HEK293 (cell line): ENCODE results near the gene PRRC2B.
A peak's percentile ranks its signal among the peaks of the same experiment; 100 is the strongest.

ENCODE experiments used
- CTCF ChIA-PET: fragments of 350-600 bp; formaldehyde crosslinking; extraction: SDS; loops from one replicate; lab custom pipeline; 2021; ENCODE audit warnings: antibody characterized with exemption; lab: Yijun Ruan, JAX
- POLR2A ChIA-PET: fragments of 300-600 bp; formaldehyde crosslinking; extraction: SDS; loops from one replicate; lab custom pipeline; 2020; ENCODE audit warnings: antibody characterized with exemption, inconsistent platforms; lab: Yijun Ruan, JAX
- H3K27ac ChIP-seq: fragments of 200-500 bp; sonication (Bioruptor generic); 2 replicates; pipeline ENCODE4 v1.5.1; 2014; ENCODE audit warnings: low read depth, low read length, control low read depth, inconsistent platforms; ENCODE audit errors: extremely low read depth
- H3K36me3 ChIP-seq, 2 experiments: fragments of 200-500 bp in 1 of 2; sonication (Bioruptor generic) in 1 of 2; 1 replicate in 1 of 2; 2 replicates in 1 of 2; pipeline ENCODE4 v1.5.1; 2014 to 2017; ENCODE audit warnings: inconsistent platforms in 2 of 2, low read length in 2 of 2; ENCODE audit not compliant: control insufficient read depth in 2 of 2, insufficient read depth in 1 of 2
- H3K4me1 ChIP-seq: fragments of 200-500 bp; sonication (Bioruptor generic); 2 replicates; pipeline ENCODE4 v1.5.1; 2014; ENCODE audit warnings: mild to moderate bottlenecking, low read length, inconsistent platforms; ENCODE audit not compliant: control insufficient read depth, insufficient read depth
- H3K4me3 ChIP-seq: 2 replicates; pipeline ENCODE4 v1.5.1; 2011; ENCODE audit warnings: low read depth, mild to moderate bottlenecking, control low read depth, low read length, moderate library complexity
- H3K9me3 ChIP-seq: fragments of 200-500 bp; sonication (Bioruptor generic); 2 replicates; pipeline ENCODE4 v1.5.1; 2014; ENCODE audit warnings: low read depth, low read length, inconsistent platforms; ENCODE audit not compliant: control insufficient read depth, insufficient read depth
- ELK4 ChIP-seq: IDR thresholded peaks from 2 replicates; pipeline ENCODE4 v1.6.1; 2011; ENCODE audit warnings: mild to moderate bottlenecking, low read depth, low read length, borderline replicate concordance
- GLIS2 ChIP-seq: fragments of 450-650 bp; formaldehyde crosslinking; IDR thresholded peaks from 2 replicates; pipeline ENCODE4 v1.5.1; 2016; ENCODE audit warnings: missing biosample characterization, missing genetic modification characterization
- PRDM10 ChIP-seq: fragments of 450-650 bp; formaldehyde crosslinking; IDR thresholded peaks from 2 replicates; pipeline ENCODE4 v1.5.1; 2016; ENCODE audit warnings: missing biosample characterization, missing genetic modification characterization
- ZBTB20 ChIP-seq: fragments of 450-650 bp; formaldehyde crosslinking; IDR thresholded peaks from 2 replicates; pipeline ENCODE4 v1.5.1; 2016; ENCODE audit warnings: missing biosample characterization, missing genetic modification characterization
- ZBTB21 ChIP-seq: fragments of 450-650 bp; formaldehyde crosslinking; IDR thresholded peaks from 2 replicates; pipeline ENCODE4 v1.5.1; 2017; ENCODE audit warnings: missing biosample characterization, missing genetic modification characterization
- ZBTB6 ChIP-seq: fragments of 450-650 bp; formaldehyde crosslinking; IDR thresholded peaks from 2 replicates; pipeline ENCODE4 v1.5.1; 2017; ENCODE audit warnings: missing biosample characterization, missing genetic modification characterization
- ZFP3 ChIP-seq: fragments of 450-650 bp; formaldehyde crosslinking; IDR thresholded peaks from 2 replicates; pipeline ENCODE4 v1.5.1; 2016; ENCODE audit warnings: low read depth, missing biosample characterization, missing genetic modification characterization
- ZNF121 ChIP-seq: fragments of 450-650 bp; formaldehyde crosslinking; IDR thresholded peaks from 2 replicates; pipeline ENCODE4 v1.5.1; 2016; ENCODE audit warnings: missing biosample characterization, missing genetic modification characterization
- ZNF341 ChIP-seq: fragments of 450-650 bp; formaldehyde crosslinking; IDR thresholded peaks from 2 replicates; pipeline ENCODE4; 2016; ENCODE audit warnings: low read depth, missing biosample characterization, missing genetic modification characterization
- ZNF433 ChIP-seq: fragments of 450-650 bp; formaldehyde crosslinking; IDR thresholded peaks from 2 replicates; pipeline ENCODE4 v1.5.1; 2016; ENCODE audit warnings: missing biosample characterization, missing genetic modification characterization, low read depth
- ZNF560 ChIP-seq: fragments of 450-650 bp; formaldehyde crosslinking; IDR thresholded peaks from 2 replicates; pipeline ENCODE4 v1.5.1; 2017; ENCODE audit warnings: missing biosample characterization, missing genetic modification characterization, borderline replicate concordance
- ZNF654 ChIP-seq: fragments of 450-650 bp; formaldehyde crosslinking; IDR thresholded peaks from 2 replicates; pipeline ENCODE4 v1.5.1; 2016; ENCODE audit warnings: low read depth, missing biosample characterization, missing genetic modification characterization
- ZNF692 ChIP-seq: fragments of 450-650 bp; formaldehyde crosslinking; IDR thresholded peaks from 2 replicates; pipeline ENCODE4 v1.5.1; 2016; ENCODE audit warnings: missing biosample characterization, missing genetic modification characterization
- ZNF701 ChIP-seq: fragments of 450-650 bp; formaldehyde crosslinking; IDR thresholded peaks from 2 replicates; pipeline ENCODE4 v1.5.1; 2016; ENCODE audit warnings: missing biosample characterization, missing genetic modification characterization
- ZNF837 ChIP-seq: fragments of 450-650 bp; formaldehyde crosslinking; IDR thresholded peaks from 2 replicates; pipeline ENCODE4 v1.5.1; 2016; ENCODE audit warnings: missing biosample characterization, missing genetic modification characterization
- ZSCAN23 ChIP-seq: fragments of 450-650 bp; formaldehyde crosslinking; IDR thresholded peaks from 2 replicates; pipeline ENCODE4 v1.5.1; 2016; ENCODE audit warnings: missing biosample characterization, missing genetic modification characterization
- TF ChIP-seq, protein P1 (sequence below): fragments of 450-650 bp; formaldehyde crosslinking; IDR thresholded peaks from 2 replicates; pipeline ENCODE4 v1.5.1; 2016; ENCODE audit warnings: missing biosample characterization, missing genetic modification characterization
- TF ChIP-seq, protein P2 (sequence below): fragments of 450-650 bp; formaldehyde crosslinking; IDR thresholded peaks from 2 replicates; pipeline ENCODE4 v1.5.1; 2016; ENCODE audit warnings: missing biosample characterization, missing genetic modification characterization
- TF ChIP-seq, protein P3 (sequence below): fragments of 450-650 bp; formaldehyde crosslinking; IDR thresholded peaks from 2 replicates; pipeline ENCODE4 v1.5.1; 2016; ENCODE audit warnings: missing biosample characterization, missing genetic modification characterization, low read depth

Gene PRRC2B

GRCh38 chr9:131520503-131520902 lies 126.6 kb downstream of the PRRC2B start:
- peaks cover 12 to 99% of the 10 kb centered on the region in 2 experiments for H3K36me3 ChIP-seq
- CTCF ChIA-PET: interaction anchor here (0.6 to 1.3 kb wide), 2 partner anchors 16 to 171 kb away, joined by 3 read pairs; no protein-coding TSS in a partner anchor

GRCh38 chr9:131521203-131521602 lies 127.3 kb downstream of the PRRC2B start:
- Histone ChIP-seq H3K9me3 (no peaks in the 10 kb centered on the region), H3K4me1 (no peaks in the 10 kb centered on the region), H3K36me3 (peaks cover 14 to 99% of the 10 kb centered on the region in 2 experiments), H3K4me3 (no peak overlapping the region), H3K27ac (no peak overlapping the region)
- TF ChIP-seq ZBTB20 (tag by site-specific recombination) (no peak), ZNF121 (tag by site-specific recombination) (peak; percentile 68)
- ChIA-PET CTCF (no interaction called here), POLR2A (no interaction called here)

More at GRCh38 chr9:131520503-131520902, 126.6 kb downstream of the PRRC2B start:
- Histone ChIP-seq H3K27ac (no peak overlapping the region), H3K9me3 (no peaks in the 10 kb centered on the region), H3K4me1 (no peaks in the 10 kb centered on the region), H3K4me3 (no peak overlapping the region)
- TF ChIP-seq PRDM10 (tag by site-specific recombination) (no peak), ZNF433 (no peak), ZNF654 (no peak), ZNF701 (tag by site-specific recombination) (no peak)
- TF ChIP-seq, protein P1, sequence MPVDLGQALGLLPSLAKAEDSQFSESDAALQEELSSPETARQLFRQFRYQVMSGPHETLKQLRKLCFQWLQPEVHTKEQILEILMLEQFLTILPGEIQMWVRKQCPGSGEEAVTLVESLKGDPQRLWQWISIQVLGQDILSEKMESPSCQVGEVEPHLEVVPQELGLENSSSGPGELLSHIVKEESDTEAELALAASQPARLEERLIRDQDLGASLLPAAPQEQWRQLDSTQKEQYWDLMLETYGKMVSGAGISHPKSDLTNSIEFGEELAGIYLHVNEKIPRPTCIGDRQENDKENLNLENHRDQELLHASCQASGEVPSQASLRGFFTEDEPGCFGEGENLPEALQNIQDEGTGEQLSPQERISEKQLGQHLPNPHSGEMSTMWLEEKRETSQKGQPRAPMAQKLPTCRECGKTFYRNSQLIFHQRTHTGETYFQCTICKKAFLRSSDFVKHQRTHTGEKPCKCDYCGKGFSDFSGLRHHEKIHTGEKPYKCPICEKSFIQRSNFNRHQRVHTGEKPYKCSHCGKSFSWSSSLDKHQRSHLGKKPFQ (tag by site-specific recombination): no peak
- TF ChIP-seq, protein P2, sequence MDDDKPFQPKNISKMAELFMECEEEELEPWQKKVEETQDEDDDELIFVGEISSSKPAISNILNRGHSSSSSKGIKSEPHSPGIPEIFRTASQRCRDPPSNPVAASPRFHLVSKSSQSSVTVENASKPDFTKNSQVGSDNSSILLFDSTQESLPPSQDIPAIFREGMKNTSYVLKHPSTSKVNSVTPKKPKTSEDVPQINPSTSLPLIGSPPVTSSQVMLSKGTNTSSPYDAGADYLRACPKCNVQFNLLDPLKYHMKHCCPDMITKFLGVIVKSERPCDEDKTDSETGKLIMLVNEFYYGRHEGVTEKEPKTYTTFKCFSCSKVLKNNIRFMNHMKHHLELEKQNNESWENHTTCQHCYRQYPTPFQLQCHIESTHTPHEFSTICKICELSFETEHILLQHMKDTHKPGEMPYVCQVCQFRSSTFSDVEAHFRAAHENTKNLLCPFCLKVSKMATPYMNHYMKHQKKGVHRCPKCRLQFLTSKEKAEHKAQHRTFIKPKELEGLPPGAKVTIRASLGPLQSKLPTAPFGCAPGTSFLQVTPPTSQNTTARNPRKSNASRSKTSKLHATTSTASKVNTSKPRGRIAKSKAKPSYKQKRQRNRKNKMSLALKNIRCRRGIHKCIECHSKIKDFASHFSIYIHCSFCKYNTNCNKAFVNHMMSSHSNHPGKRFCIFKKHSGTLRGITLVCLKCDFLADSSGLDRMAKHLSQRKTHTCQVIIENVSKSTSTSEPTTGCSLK (tag by site-specific recombination): no peak
- TF ChIP-seq, protein P3, sequence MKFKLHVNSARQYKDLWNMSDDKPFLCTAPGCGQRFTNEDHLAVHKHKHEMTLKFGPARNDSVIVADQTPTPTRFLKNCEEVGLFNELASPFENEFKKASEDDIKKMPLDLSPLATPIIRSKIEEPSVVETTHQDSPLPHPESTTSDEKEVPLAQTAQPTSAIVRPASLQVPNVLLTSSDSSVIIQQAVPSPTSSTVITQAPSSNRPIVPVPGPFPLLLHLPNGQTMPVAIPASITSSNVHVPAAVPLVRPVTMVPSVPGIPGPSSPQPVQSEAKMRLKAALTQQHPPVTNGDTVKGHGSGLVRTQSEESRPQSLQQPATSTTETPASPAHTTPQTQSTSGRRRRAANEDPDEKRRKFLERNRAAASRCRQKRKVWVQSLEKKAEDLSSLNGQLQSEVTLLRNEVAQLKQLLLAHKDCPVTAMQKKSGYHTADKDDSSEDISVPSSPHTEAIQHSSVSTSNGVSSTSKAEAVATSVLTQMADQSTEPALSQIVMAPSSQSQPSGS (tag by site-specific recombination): no peak
- POLR2A ChIA-PET: no interaction called here

GRCh38 chr9:131521822-131522221 lies 127.9 kb downstream of the PRRC2B start:
- H3K4me3 ChIP-seq: no peak overlapping the region
- peaks cover 14 to 99% of the 10 kb centered on the region in 2 experiments for H3K36me3 ChIP-seq
- no peaks in the 10 kb centered on the region for H3K4me1 ChIP-seq
- H3K27ac ChIP-seq: no peak overlapping the region
- ChIA-PET CTCF (no interaction called here), POLR2A (no interaction called here)
- H3K9me3 ChIP-seq: no peaks in the 10 kb centered on the region
- no peak for TF ChIP-seq ZSCAN23
- no peak for TF ChIP-seq ELK4
- TF ChIP-seq ZNF560: no peak
- no peak for TF ChIP-seq GLIS2
- no peak for TF ChIP-seq ZNF341 (tag by site-specific recombination)
- no peak for TF ChIP-seq ZBTB21 (tag by site-specific recombination)
- TF ChIP-seq ZFP3: no peak
- TF ChIP-seq ZNF837 (tag by site-specific recombination): no peak
- TF ChIP-seq ZBTB6 (tag by site-specific recombination): no peak
- no peak for TF ChIP-seq ZNF692 (tag by site-specific recombination)
